H1 (cell line): Measurements from ENCODE around the gene GALNT5. TPM values are rescaled to one million over a fixed set of nuclear protein-coding genes. Genes with fewer than 3 reads are reported as not detected.

Experiments used
- CTCF ChIA-PET: fragments of 300-600 bp; sonication (Branson Sonifier 250); formaldehyde crosslinking; loops from one replicate; lab custom pipeline; 2021; ENCODE audit not compliant: partially characterized antibody; lab: Charles Lee
- POLR2A ChIA-PET: fragments of 300-600 bp; sonication (Branson Sonifier 250); formaldehyde crosslinking; loops from one replicate; lab custom pipeline; 2021; ENCODE audit warnings: inconsistent platforms; ENCODE audit not compliant: partially characterized antibody; lab: Charles Lee
- DNase-seq, 2 experiments: peaks; one replicate each; pipeline versions ENCODE4 v3.0.0 to v3.0.0-alpha.2; 2010 to 2022; ENCODE audit warnings: low spot score in 2 of 2, low read depth in 1 of 2, mixed read lengths in 1 of 2
- FAIRE-seq: peaks from 2 replicates; lab custom pipeline; 2011; peaks lifted over from hg19 to GRCh38; lab: Jason Lieb, UNC
- H2AFZ ChIP-seq: 2 replicates; pipeline ENCODE4 v1.8.1; 2012; ENCODE audit warnings: low read length, inconsistent platforms
- H2AK5ac ChIP-seq: 2 replicates; pipeline ENCODE4 v1.6.1; 2013; ENCODE audit warnings: low read depth, low read length
- H2BK120ac ChIP-seq: replicated peaks from 2 replicates; pipeline ENCODE3; 2013; ENCODE audit warnings: low read depth, low read length, inconsistent platforms
- H2BK12ac ChIP-seq: 2 replicates; pipeline ENCODE4 v1.6.1; 2013; ENCODE audit warnings: low read depth, low read length
- H2BK15ac ChIP-seq: 2 replicates; pipeline ENCODE4 v1.6.1; 2013; ENCODE audit warnings: low read length
- H2BK20ac ChIP-seq: 2 replicates; pipeline ENCODE4 v1.6.1; 2013; ENCODE audit warnings: low read length
- H2BK5ac ChIP-seq: 2 replicates; pipeline ENCODE4 v1.6.1; 2013; ENCODE audit warnings: low read depth, low read length
- H3K14ac ChIP-seq: 2 replicates; pipeline ENCODE4 v1.6.1; 2013; ENCODE audit warnings: inconsistent platforms; ENCODE audit not compliant: insufficient read length
- H3K18ac ChIP-seq: 2 replicates; pipeline ENCODE4 v1.6.1; 2013; ENCODE audit warnings: low read length; ENCODE audit errors: extremely low read depth
- H3K23ac ChIP-seq: 2 replicates; pipeline ENCODE4 v1.6.1; 2013; ENCODE audit warnings: inconsistent platforms; ENCODE audit not compliant: insufficient read length
- H3K23me2 ChIP-seq: 2 replicates; pipeline ENCODE4 v1.6.1; 2013; ENCODE audit warnings: low read depth, low read length
- H3K27ac ChIP-seq: 2 replicates; pipeline ENCODE4 v1.6.1; 2011; ENCODE audit warnings: low read depth, low read length, inconsistent platforms
- H3K27me3 ChIP-seq, 4 experiments: replicated peaks in 1 of 4; 1 replicate in 1 of 4; 2 replicates in 3 of 4; pipeline versions ENCODE4 v1.6.1 to v1.8.1; 2011 to 2013; ENCODE audit warnings: low read length in 3 of 4, mild to moderate bottlenecking in 3 of 4, inconsistent platforms in 2 of 4, mixed read lengths in 2 of 4, moderate library complexity in 1 of 4; ENCODE audit not compliant: control insufficient read depth in 3 of 4, insufficient read depth in 3 of 4; ENCODE audit errors: extremely low read depth in 1 of 4
- H3K36me3 ChIP-seq, 4 experiments: 2 replicates each; pipeline versions ENCODE4 v1.6.1 to v1.8.1; 2011 to 2013; ENCODE audit warnings: mild to moderate bottlenecking in 4 of 4, low read length in 3 of 4, moderate library complexity in 2 of 4, control low read depth in 1 of 4, inconsistent platforms in 1 of 4; ENCODE audit not compliant: insufficient read depth in 4 of 4, control insufficient read depth in 2 of 4
- H3K4ac ChIP-seq: replicated peaks from 2 replicates; pipeline ENCODE3; 2013; ENCODE audit warnings: low read length, low read depth, mixed read lengths, inconsistent platforms; ENCODE audit not compliant: insufficient read length
- H3K4me1 ChIP-seq, 4 experiments: replicated peaks in 1 of 4; 1 replicate in 1 of 4; 2 replicates in 3 of 4; pipeline versions ENCODE4 v1.6.1 to v1.8.1; 2011 to 2013; ENCODE audit warnings: low read length in 3 of 4, inconsistent platforms in 2 of 4, mixed read lengths in 1 of 4; ENCODE audit not compliant: insufficient read depth in 4 of 4, control insufficient read depth in 3 of 4
- H3K4me2 ChIP-seq, 2 experiments: 2 replicates each; pipeline versions ENCODE4 v1.6.1 to v1.8.1; 2011 to 2013; ENCODE audit warnings: low read depth in 2 of 2, low read length in 2 of 2, control low read depth in 1 of 2, inconsistent platforms in 1 of 2, mild to moderate bottlenecking in 1 of 2; ENCODE audit not compliant: insufficient read depth in 1 of 2
- H3K4me3 ChIP-seq, 4 experiments: fragments of 200-600, 300-600 bp in 1 of 4; sonication (generic), shearing (Covaris generic), sonication (Bioruptor Twin) in 1 of 4; 2 replicates each; pipeline versions ENCODE4 v1.5.1 to v1.8.1; 2011 to 2016; ENCODE audit warnings: low read length in 4 of 4, low read depth in 3 of 4, control low read depth in 2 of 4, inconsistent platforms in 2 of 4, mild to moderate bottlenecking in 2 of 4, mixed read lengths in 1 of 4, moderate library complexity in 1 of 4; ENCODE audit not compliant: insufficient read depth in 2 of 4; ENCODE audit errors: extremely low read depth in 1 of 4
- H3K56ac ChIP-seq: replicated peaks from 2 replicates; pipeline ENCODE3; 2013; ENCODE audit warnings: low read depth, mild to moderate bottlenecking, mixed read lengths, low read length, inconsistent platforms; ENCODE audit not compliant: insufficient read length
- H3K79me1 ChIP-seq: 2 replicates; pipeline ENCODE4 v1.6.1; 2013; ENCODE audit warnings: low read depth, low read length, control low read depth
- H3K79me2 ChIP-seq, 2 experiments: 2 replicates each; pipeline versions ENCODE4 v1.6.1 to v1.8.1; 2012 to 2013; ENCODE audit warnings: low read length in 2 of 2, mild to moderate bottlenecking in 2 of 2, inconsistent platforms in 1 of 2; ENCODE audit not compliant: insufficient read depth in 2 of 2, control insufficient read depth in 1 of 2
- H3K9ac ChIP-seq, 4 experiments: replicated peaks in 1 of 4; 1 replicate in 1 of 4; 2 replicates in 3 of 4; pipeline versions ENCODE4 v1.6.1 to v1.8.1; 2011 to 2013; ENCODE audit warnings: low read depth in 3 of 4, low read length in 3 of 4, control low read depth in 2 of 4, mild to moderate bottlenecking in 2 of 4, moderate library complexity in 2 of 4, inconsistent platforms in 1 of 4; ENCODE audit errors: extremely low read depth in 1 of 4
- H3K9me3 ChIP-seq, 2 experiments: 2 replicates each; pipeline versions ENCODE4 v1.6.1 to v1.8.1; 2012 to 2013; ENCODE audit warnings: mild to moderate bottlenecking in 2 of 2, moderate library complexity in 2 of 2, control low read depth in 1 of 2, inconsistent platforms in 1 of 2, low read depth in 1 of 2, low read length in 1 of 2, mixed read lengths in 1 of 2; ENCODE audit not compliant: insufficient read depth in 2 of 2
- H4K20me1 ChIP-seq, 2 experiments: replicated peaks in 1 of 2; 2 replicates each; pipeline versions ENCODE3 to v1.8.1; 2011 to 2013; ENCODE audit warnings: inconsistent platforms in 2 of 2, low read length in 2 of 2, mild to moderate bottlenecking in 1 of 2; ENCODE audit not compliant: insufficient read depth in 2 of 2, control insufficient read depth in 1 of 2
- H4K5ac ChIP-seq: 2 replicates; pipeline ENCODE4 v1.6.1; 2013; ENCODE audit warnings: low read length, low read depth, mixed read lengths, inconsistent platforms; ENCODE audit not compliant: insufficient read length
- H4K8ac ChIP-seq: 2 replicates; pipeline ENCODE4 v1.8.0; 2013; ENCODE audit warnings: mild to moderate bottlenecking, moderate library complexity, low read length, inconsistent platforms; ENCODE audit not compliant: insufficient read depth; ENCODE audit errors: extremely low read depth
- H4K91ac ChIP-seq: replicated peaks from 2 replicates; pipeline ENCODE3; 2013; ENCODE audit warnings: low read length, mixed read lengths, inconsistent platforms; ENCODE audit not compliant: insufficient read length
- KDM5A ChIP-seq: fragments of 200-600 bp; IDR thresholded peaks from 2 replicates; pipeline ENCODE4 v1.7.1; 2012; ENCODE audit warnings: mild to moderate bottlenecking, low read length, inconsistent platforms, mixed read lengths
- POU5F1 ChIP-seq: IDR thresholded peaks from 2 replicates; pipeline ENCODE4 v1.6.1; 2011; ENCODE audit warnings: low read depth, mild to moderate bottlenecking, low read length, moderate library complexity
- SUZ12 ChIP-seq: fragments of 200-600 bp; sonication (generic); IDR thresholded peaks from 2 replicates; pipeline ENCODE4 v1.6.1; 2012; ENCODE audit warnings: mild to moderate bottlenecking, inconsistent platforms, low read length, moderate library complexity, mixed read lengths
- TEAD4 ChIP-seq: IDR thresholded peaks from 2 replicates; pipeline ENCODE4 v1.6.1; 2012; ENCODE audit warnings: low read depth, low read length, inconsistent platforms, mixed read lengths
- WGBS, 2 experiments: shearing (Covaris generic) in 1 of 2; methylation state at CpG; one replicate each; pipeline versions ENCODE4 v1.1.6 to v1.1.7; 2013 to 2015; ENCODE audit warnings: low lambda C conversion rate in 2 of 2, mixed read lengths in 2 of 2, inconsistent platforms in 1 of 2, low coverage in 1 of 2, missing lambda C conversion rate in 1 of 2; ENCODE audit not compliant: insufficient replicate concordance in 2 of 2, insufficient coverage in 1 of 2, insufficient read length in 1 of 2; ENCODE audit errors: extremely low coverage in 1 of 2, missing lambda C conversion rate in 1 of 2; 5-methylcytosine and 5-hydroxymethylcytosine counted together
- polyA plus RNA-seq, 7 experiments: library from polyadenylated mRNA; depleted of rRNA in 3 of 7; stranded (reverse) in 5 of 7; unstranded in 2 of 7; fragments of >200 nt in 5 of 7; fragments of 200-250 nt in 2 of 7; gene quantifications; 1 replicate in 5 of 7; 2 replicates in 1 of 7; 4 replicates in 1 of 7; pipeline versions ENCODE4 v1.2.1 to v1.2.3, GENCODE V29; 2011 to 2013; ENCODE audit warnings: missing spikeins in 2 of 7, mixed read lengths in 2 of 7
- total RNA-seq: library from RNA; stranded (reverse); fragmentation: NEBNext Ultra II Directional; extraction: Animal tissue kit (Norgen Biotek cat#: 25700); gene quantifications from 2 replicates; pipeline ENCODE4 v1.2.1, GENCODE V29; 2021

GALNT5 gene
- total and polyA plus RNA-seq, 2 of the 8 experiments (the other 6 are each of a cell fraction or from before 2014, with no cell fraction given): 0.02 to 0.06 TPM

DNA sequence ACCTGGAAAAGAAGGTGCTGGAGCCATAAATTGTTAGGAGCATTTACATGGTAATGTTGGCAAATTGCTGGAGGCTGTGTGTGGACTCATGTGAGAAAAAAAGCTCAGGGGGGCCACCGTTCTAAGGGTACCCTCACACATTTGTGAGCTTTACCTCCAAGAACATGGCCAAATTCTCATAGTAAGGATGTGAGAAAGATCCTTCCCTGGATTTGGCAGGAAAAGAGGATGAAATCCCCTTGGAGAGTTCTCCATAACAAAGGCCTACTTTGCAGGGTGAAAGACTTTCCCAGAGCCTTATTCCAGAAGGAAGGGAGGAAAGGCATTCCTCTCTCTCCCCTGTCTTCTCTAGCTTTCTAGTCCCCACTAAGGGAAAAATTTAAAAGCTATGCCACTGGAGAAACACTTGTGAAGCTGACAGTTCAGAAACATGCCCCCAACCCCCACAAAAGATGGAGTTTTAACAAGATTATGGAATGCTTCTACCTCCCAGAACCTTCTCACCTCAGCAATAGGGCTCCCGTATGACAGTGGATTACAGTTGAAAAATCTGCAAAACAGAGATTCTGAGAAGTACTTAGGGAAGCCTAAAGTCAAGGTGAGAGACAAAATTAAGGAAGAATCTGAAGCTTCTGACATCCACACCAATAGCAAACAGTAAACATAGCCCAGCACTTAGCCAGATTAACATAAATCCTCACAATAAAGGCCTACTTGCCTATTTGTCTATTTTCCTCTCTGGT lies 88.3 kb downstream of the GALNT5 start:
- no peaks in the 10 kb centered on the region for H3K36me3 ChIP-seq
- H3K4me1 ChIP-seq: peaks cover 0 to 10% (median 0%) of the 10 kb centered on the region in 4 experiments; a peak in 2 of 7 replicates
- no peak overlapping the region for H3K9ac ChIP-seq
- no peak overlapping the region; the same call in 1 of the 2 replicates for H3K18ac ChIP-seq
- no peaks in the 10 kb centered on the region for H3K79me1 ChIP-seq
- no peak overlapping the region for H2BK5ac ChIP-seq
- peaks cover 24 to 32% of the 10 kb centered on the region in 2 experiments; a peak in 3 of 4 replicates for H3K9me3 ChIP-seq
- 66% methylated on average over 2 of the region's 2 CpGs; no CpG with 5 or more reads in 1 of the 2 experiments for WGBS, 2 experiments
- no peak overlapping the region for H3K56ac ChIP-seq
- no peak overlapping the region for H3K14ac ChIP-seq
- peak overlapping the region; percentile 54 for H3K4ac ChIP-seq
- no peak overlapping the region for H2BK20ac ChIP-seq
- H3K23ac ChIP-seq: no peak overlapping the region
- FAIRE-seq (peak; percentile 66), DNase-seq (no peak)
- H4K8ac ChIP-seq: no peak overlapping the region
- peak; percentile 63; the same call in 1 of the 2 replicates for TF ChIP-seq POU5F1
- no peak for TF ChIP-seq TEAD4
- TF ChIP-seq KDM5A: no peak
- TF ChIP-seq SUZ12: no peak
- no peak overlapping the region for H4K91ac ChIP-seq
- H2AK5ac ChIP-seq: no peak overlapping the region
- H2AFZ ChIP-seq: no peak overlapping the region
- no peaks in the 10 kb centered on the region for H4K20me1 ChIP-seq
- no peaks in the 10 kb centered on the region for H3K23me2 ChIP-seq
- POLR2A ChIA-PET: interaction anchor here (1.4 kb wide), 1 partner anchor 18 kb away, joined by 3 read pairs; no protein-coding TSS in a partner anchor
- no peaks in the 10 kb centered on the region for H3K79me2 ChIP-seq
- 0 out of 2 replicates have a peak overlapping the region, but pooled peaks have one; percentile 17 for H2BK12ac ChIP-seq
- H2BK120ac ChIP-seq: peak overlapping the region; percentile 18
- H3K4me3 ChIP-seq: peak overlapping the region in 1 of 4 experiments; percentile 23; a peak in 1 of 8 replicates
- H3K27ac ChIP-seq: no peak overlapping the region
- CTCF ChIA-PET: interaction anchor here (1.1 to 4.7 kb wide), 9 partner anchors 9 to 54 kb away, joined by 3 to 54 read pairs (median 4); partner anchors contain the start of gene ERMN
- H4K5ac ChIP-seq: no peak overlapping the region
- H3K4me2 ChIP-seq: peak overlapping the region in 1 of 2 experiments; percentile 35; a peak in 2 of 4 replicates
- H3K27me3 ChIP-seq: no peaks in the 10 kb centered on the region
- H2BK15ac ChIP-seq: no peak overlapping the region
